ENCODE results near the gene ANKRD52. TPM values are rescaled to one million over a fixed set of nuclear protein-coding genes. Genes with fewer than 3 reads are reported as not detected.
A peak's percentile ranks its signal among the peaks of the same experiment; 100 is the strongest.
"Not testable (repeated sequence)": the region's sequence is repeated elsewhere in the genome, so short reads cannot be mapped to it uniquely, and the experiment has no call there.

The ANKRD52 gene
- total RNA-seq, 1 donor from 2014 or later = 25.1 TPM

- intact Hi-C loops (cut with micrococcal nuclease) = no loop called here
- Histone ChIP-seq H3K9me3 (replicated peaks) (no peaks in the 10 kb centered on the region), H3K27me3 (ENCODE audit: low read depth) (no peaks in the 10 kb centered on the region), H3K4me1 (peaks cover 59% of the 10 kb centered on the region), H3K4me3 (peak overlapping the region; percentile 83), H3K27ac (replicated peaks) (peak overlapping the region; percentile 97), H3K36me3 (peaks cover 35% of the 10 kb centered on the region)
- peak; percentile 61 for DNase-seq
- TF ChIP-seq, protein P1, sequence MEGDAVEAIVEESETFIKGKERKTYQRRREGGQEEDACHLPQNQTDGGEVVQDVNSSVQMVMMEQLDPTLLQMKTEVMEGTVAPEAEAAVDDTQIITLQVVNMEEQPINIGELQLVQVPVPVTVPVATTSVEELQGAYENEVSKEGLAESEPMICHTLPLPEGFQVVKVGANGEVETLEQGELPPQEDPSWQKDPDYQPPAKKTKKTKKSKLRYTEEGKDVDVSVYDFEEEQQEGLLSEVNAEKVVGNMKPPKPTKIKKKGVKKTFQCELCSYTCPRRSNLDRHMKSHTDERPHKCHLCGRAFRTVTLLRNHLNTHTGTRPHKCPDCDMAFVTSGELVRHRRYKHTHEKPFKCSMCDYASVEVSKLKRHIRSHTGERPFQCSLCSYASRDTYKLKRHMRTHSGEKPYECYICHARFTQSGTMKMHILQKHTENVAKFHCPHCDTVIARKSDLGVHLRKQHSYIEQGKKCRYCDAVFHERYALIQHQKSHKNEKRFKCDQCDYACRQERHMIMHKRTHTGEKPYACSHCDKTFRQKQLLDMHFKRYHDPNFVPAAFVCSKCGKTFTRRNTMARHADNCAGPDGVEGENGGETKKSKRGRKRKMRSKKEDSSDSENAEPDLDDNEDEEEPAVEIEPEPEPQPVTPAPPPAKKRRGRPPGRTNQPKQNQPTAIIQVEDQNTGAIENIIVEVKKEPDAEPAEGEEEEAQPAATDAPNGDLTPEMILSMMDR (IDR thresholded peaks at IDR 0.05; ENCODE audit: borderline replicate concordance) = no peak
Measured at GRCh38 chr12:56267443-56268071, 9.4 kb upstream of the ANKRD52 start.

DNA sequence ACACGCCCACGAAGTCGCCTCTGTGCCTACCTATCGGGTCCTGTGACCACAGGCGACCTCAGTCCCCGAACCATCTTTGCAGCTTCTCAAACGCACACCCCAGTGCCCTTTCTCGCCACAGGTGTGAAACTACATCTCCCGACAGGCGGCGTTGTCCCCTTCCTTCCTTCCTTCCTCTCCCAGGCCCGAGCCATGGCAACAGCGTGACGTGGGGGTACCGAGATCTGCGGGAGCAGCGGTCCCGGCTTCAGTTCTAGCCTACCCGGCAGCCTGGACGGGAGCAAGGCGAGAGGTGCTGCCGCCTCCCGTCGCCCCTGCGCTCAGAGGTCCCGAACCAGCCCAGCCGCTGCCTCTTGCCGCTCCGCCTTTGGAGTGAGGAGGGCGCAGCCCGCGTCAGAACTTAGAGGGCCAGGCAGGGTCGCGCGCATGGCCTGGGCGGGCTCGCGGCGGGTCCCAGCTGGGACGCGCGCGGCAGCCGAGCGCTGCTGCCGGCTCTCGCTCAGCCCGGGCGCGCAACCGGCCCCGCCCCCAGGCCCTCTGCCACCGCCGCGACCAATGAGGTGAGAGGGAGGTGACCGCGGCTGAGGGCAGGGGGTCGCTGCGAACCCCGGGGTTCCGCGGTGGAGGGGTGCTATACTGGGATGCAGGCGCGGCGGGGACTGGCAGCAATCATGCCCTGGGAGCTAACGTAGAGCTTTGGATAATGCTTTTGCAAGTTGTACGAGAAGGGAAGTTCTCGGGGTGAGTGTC, 8.7 kb upstream of the ANKRD52 start, which contains the start of gene COQ10A:
Gene COQ10A, plus strand, starts transcription at position 250 of the 750 bp plus-strand sequence. Its CDS starts 177 bp downstream, at position 427.
- H3K27me3 ChIP-seq (ENCODE audit: low read depth) = no peaks in the 10 kb centered on the region
- TF ChIP-seq, protein P1 (IDR thresholded peaks at IDR 0.05; ENCODE audit: borderline replicate concordance) = peak; percentile 79
- peaks cover 28% of the 10 kb centered on the region for H3K36me3 ChIP-seq
- H3K4me1 ChIP-seq = peaks cover 52% of the 10 kb centered on the region
- peak within 1 kb of the TSS; percentile 97 for H3K27ac ChIP-seq (replicated peaks)
- DNase-seq = peak; percentile 90
- intact Hi-C loops (cut with micrococcal nuclease) = no loop called here
- peak within 1 kb of the TSS; percentile 83 for H3K4me3 ChIP-seq
- no peaks in the 10 kb centered on the region for H3K9me3 ChIP-seq (replicated peaks)

- H3K36me3 ChIP-seq = peaks cover 21% of the 10 kb centered on the region
- H3K9me3 ChIP-seq (replicated peaks); DNase-seq; H3K27me3 ChIP-seq (ENCODE audit: low read depth); intact Hi-C loops (cut with micrococcal nuclease): not testable (repeated sequence)
- peak overlapping the region; percentile 97 for H3K27ac ChIP-seq (replicated peaks)
- peaks cover 45% of the 10 kb centered on the region for H3K4me1 ChIP-seq
- H3K4me3 ChIP-seq = peak overlapping the region; percentile 83
Measured at GRCh38 chr12:56266068-56266692, 8.0 kb upstream of the ANKRD52 start.

- H3K36me3 ChIP-seq; DNase-seq; intact Hi-C loops (cut with micrococcal nuclease); H3K27me3 ChIP-seq (ENCODE audit: low read depth); H3K27ac ChIP-seq (replicated peaks); H3K9me3 ChIP-seq (replicated peaks); H3K4me3 ChIP-seq: not testable (repeated sequence)
- H3K4me1 ChIP-seq = peaks cover 35% of the 10 kb centered on the region
Measured at GRCh38 chr12:56262955-56263354, 4.8 kb upstream of the ANKRD52 start.

DNA sequence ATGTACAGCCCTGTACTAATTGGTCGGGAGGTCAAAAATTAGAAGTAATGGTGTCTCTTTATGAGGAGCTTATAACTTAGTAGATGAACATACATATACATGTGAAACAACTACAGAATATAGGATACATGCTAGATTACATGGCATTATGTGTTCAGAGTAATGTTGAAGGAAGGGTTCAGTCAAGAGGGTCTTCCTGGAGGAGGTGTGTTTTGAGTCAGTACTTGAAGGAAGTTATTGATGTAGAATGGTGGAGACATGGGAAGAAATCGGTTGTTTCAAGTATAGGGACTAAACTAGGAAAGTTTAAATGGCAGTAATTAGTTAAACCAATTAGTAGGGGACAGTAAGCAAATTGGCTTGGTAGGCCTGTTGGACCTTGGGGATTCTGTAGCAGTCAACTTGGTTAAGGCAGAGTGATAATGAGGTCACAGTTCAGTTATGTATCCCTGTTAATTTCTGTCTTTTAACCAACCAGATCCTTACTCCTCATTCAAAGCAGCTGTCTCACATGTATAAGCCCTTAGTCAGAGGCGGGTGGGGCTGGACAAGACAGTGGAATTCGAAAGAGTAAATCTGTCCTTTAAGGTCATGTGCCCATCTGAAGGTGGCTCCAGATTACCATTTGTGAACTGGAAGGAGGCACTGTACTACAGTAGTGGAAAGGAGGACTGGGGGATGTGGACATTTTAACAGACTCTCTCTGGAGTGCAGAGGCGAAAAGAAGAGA, 3.5 kb upstream of the ANKRD52 start:
- DNase-seq = no peak
- Histone ChIP-seq H3K4me3 (no peak overlapping the region), H3K27ac (replicated peaks) (no peak overlapping the region), H3K9me3 (replicated peaks) (no peaks in the 10 kb centered on the region), H3K36me3 (peaks cover 1% of the 10 kb centered on the region), H3K27me3 (ENCODE audit: low read depth) (no peaks in the 10 kb centered on the region), H3K4me1 (peaks cover 36% of the 10 kb centered on the region)
- TF ChIP-seq, protein P1 (IDR thresholded peaks at IDR 0.05; ENCODE audit: borderline replicate concordance) = no peak
- intact Hi-C loops (cut with micrococcal nuclease) = no loop called here

DNA sequence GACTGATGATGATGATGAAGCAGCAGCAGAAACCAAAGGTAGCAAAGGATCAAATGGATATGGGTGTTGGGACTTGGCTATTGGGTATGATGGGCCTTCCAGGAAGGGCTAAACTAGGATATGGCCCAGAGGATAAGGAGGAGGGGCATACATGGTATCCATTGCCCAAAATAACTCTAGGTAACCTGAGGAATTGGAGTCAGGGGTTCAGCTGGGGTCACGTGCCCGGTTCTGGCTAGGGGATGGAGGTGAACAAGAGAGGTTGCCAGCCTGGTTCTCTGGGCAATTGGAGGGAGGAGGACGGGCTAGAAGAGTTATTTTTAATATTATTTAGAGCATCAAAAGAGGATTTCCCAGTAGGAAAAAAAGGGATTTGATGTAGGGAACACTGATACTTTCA, 2.7 kb upstream of the ANKRD52 start:
- intact Hi-C loops (cut with micrococcal nuclease) = no loop called here
- Histone ChIP-seq H3K27ac (replicated peaks) (no peak overlapping the region), H3K27me3 (ENCODE audit: low read depth) (no peaks in the 10 kb centered on the region), H3K9me3 (replicated peaks) (no peaks in the 10 kb centered on the region), H3K36me3 (peaks cover 8% of the 10 kb centered on the region), H3K4me3 (no peak overlapping the region), H3K4me1 (peaks cover 36% of the 10 kb centered on the region)
- TF ChIP-seq, protein P1 (IDR thresholded peaks at IDR 0.05; ENCODE audit: borderline replicate concordance) = no peak
- no peak for DNase-seq

Measured in left ventricle myocardium inferior (tissue), 1 donor.